HepG2 (cell line): Measurements from ENCODE around the gene GDI1. TPM values are rescaled to one million over a fixed set of nuclear protein-coding genes. Genes with fewer than 3 reads are reported as not detected.
A peak's percentile ranks its signal among the peaks of the same experiment; 100 is the strongest.

Experiments
- ATAC-seq: fragments of 200-7000 bp; cut with Tn5 transposase; 3 replicates; pipeline ENCODE4 v1.9.1; 2020; ENCODE audit warnings: mild to moderate bottlenecking, moderate library complexity
- BruUV-seq: library from RNA; stranded (reverse); fragments of 400-500 nt; replicated peaks from 2 replicates; lab custom pipeline; 2021; lab: Mats Ljungman, UMichigan
- CTCF ChIA-PET: fragments of 300-600 bp; formaldehyde crosslinking; extraction: SDS; loops from one replicate; lab custom pipeline; 2021; ENCODE audit warnings: low total read pairs, inconsistent platforms, low intra/inter-chr PET ratio; lab: Yijun Ruan, JAX
- POLR2A ChIA-PET: fragments of 350-600 bp; sonication (Branson Sonifier 250); formaldehyde crosslinking; loops from one replicate; lab custom pipeline; 2020; ENCODE audit warnings: antibody characterized with exemption, inconsistent platforms; lab: Yijun Ruan, JAX
- DNase-seq: peaks from one replicate; pipeline ENCODE4 v3.0.0-alpha.2; 2015; ENCODE audit warnings: low spot score
- FAIRE-seq: peaks from 3 replicates; lab custom pipeline; 2011; peaks lifted over from hg19 to GRCh38; lab: Jason Lieb, UNC
- H2AFZ ChIP-seq: one replicate; pipeline ENCODE4 v1.6.1; 2011; ENCODE audit warnings: low read length, inconsistent platforms
- H3K27ac ChIP-seq: fragments of 300-600 bp; 3 replicates; pipeline ENCODE4 v1.8.0; 2011; ENCODE audit warnings: mixed run types, mild to moderate bottlenecking, mixed read lengths, low read length, inconsistent platforms; ENCODE audit not compliant: insufficient read depth; ENCODE audit errors: extremely low read length
- H3K27me3 ChIP-seq, 2 experiments: fragments of 200-600 bp in 1 of 2; 2 replicates in 1 of 2; 3 replicates in 1 of 2; pipeline versions ENCODE4 v1.6.0 to v1.8.0; 2011; ENCODE audit warnings: low read length in 2 of 2, mild to moderate bottlenecking in 2 of 2, moderate library complexity in 2 of 2, inconsistent platforms in 1 of 2; ENCODE audit not compliant: insufficient read depth in 2 of 2, control insufficient read depth in 1 of 2
- H3K36me3 ChIP-seq, 2 experiments: fragments of 200-600 bp in 1 of 2; replicated peaks in 1 of 2; 2 replicates in 1 of 2; 3 replicates in 1 of 2; pipeline versions ENCODE4 v1.5.1 to v1.8.0; 2011; ENCODE audit warnings: low read length in 2 of 2, inconsistent platforms in 1 of 2; ENCODE audit not compliant: insufficient read depth in 2 of 2, control insufficient read depth in 1 of 2
- H3K4me1 ChIP-seq: 2 replicates; pipeline ENCODE4 v1.5.1; 2012; ENCODE audit warnings: low read length, inconsistent platforms; ENCODE audit not compliant: insufficient read depth
- H3K4me2 ChIP-seq: 2 replicates; pipeline ENCODE4 v1.6.0; 2011; ENCODE audit warnings: low read depth, low read length, inconsistent platforms
- H3K4me3 ChIP-seq, 3 experiments: fragments of 200-600 bp in 1 of 3; sonication (generic), shearing (Covaris generic) in 1 of 3; replicated peaks in 1 of 3; 2 replicates each; pipeline ENCODE4 v1.5.1; 2011 to 2016; ENCODE audit warnings: low read length in 3 of 3, inconsistent platforms in 2 of 3, low read depth in 2 of 3, mild to moderate bottlenecking in 2 of 3, control low read depth in 1 of 3, mixed read lengths in 1 of 3; ENCODE audit not compliant: insufficient read depth in 1 of 3
- H3K79me2 ChIP-seq: one replicate; pipeline ENCODE4 v1.6.1; 2011; ENCODE audit warnings: low read length, inconsistent platforms; ENCODE audit not compliant: insufficient read depth
- H3K9ac ChIP-seq: 2 replicates; pipeline ENCODE4 v1.6.0; 2011; ENCODE audit warnings: mild to moderate bottlenecking, low read depth, low read length, inconsistent platforms; ENCODE audit not compliant: insufficient read depth
- H3K9me3 ChIP-seq: 2 replicates; pipeline ENCODE4 v1.5.1; 2012; ENCODE audit warnings: mild to moderate bottlenecking, low read length
- H4K20me1 ChIP-seq: 2 replicates; pipeline ENCODE4 v1.6.0; 2011; ENCODE audit warnings: inconsistent platforms, mild to moderate bottlenecking, low read length, moderate library complexity; ENCODE audit not compliant: insufficient read depth
- ZBTB40 ChIP-seq, 2 experiments: fragments of 450-650 bp in 1 of 2; sonication (generic) in 1 of 2; formaldehyde crosslinking in 1 of 2; IDR thresholded peaks; 2 replicates each; pipeline versions ENCODE4 v1.6.1 to v1.8.0; 2016 to 2022; ENCODE audit warnings: antibody characterized with exemption in 1 of 2, mild to moderate bottlenecking in 1 of 2, missing genetic modification reagents in 1 of 2
- WGBS: methylation state at CpG from one replicate; pipeline ENCODE4 v1.1.6; 2017; ENCODE audit warnings: low lambda C conversion rate; 5-methylcytosine and 5-hydroxymethylcytosine counted together
- in situ Hi-C: cut with HindIII; loops from 2 replicates; pipeline ENCODE4 v1.10.0; 2017; ENCODE audit warnings: low pct_unique_long_range_greater_than_20kb; ENCODE audit not compliant: extremely low pct_ligation_motif_present
- intact Hi-C: fragments of 100-400 bp; cut with micrococcal nuclease; formaldehyde crosslinking; loops from one replicate; pipeline ENCODE4 v1.10.0; 2022; ENCODE audit not compliant: unreplicated experiment
- polyA plus RNA-seq, 8 experiments: library from polyadenylated mRNA; depleted of rRNA in 3 of 8; stranded (reverse) in 7 of 8; unstranded in 1 of 8; fragments of >200 nt; fragmentation: Illumina TruSeq in 4 of 8; extraction: Trizol in 4 of 8; gene quantifications; 2 replicates each; pipeline versions ENCODE4 v1.2.1 to v1.2.3, GENCODE V29; 2011 to 2016; ENCODE audit warnings: low read depth in 4 of 8, missing spikeins in 1 of 8, mixed read lengths in 1 of 8; ENCODE audit not compliant: insufficient read depth in 1 of 8
- total RNA-seq, 5 experiments: library from RNA; depleted of rRNA; stranded (reverse); fragments of >200 nt; fragmentation: Illumina TruSeq; extraction: Trizol; gene quantifications; 2 replicates each; pipeline ENCODE4 v1.2.3, GENCODE V29; 2016; ENCODE audit warnings: low read depth in 1 of 5

The GDI1 gene
- total and polyA plus RNA-seq, 2 of the 13 experiments (the other 11 are each of a cell fraction or from before 2014, with no cell fraction given), result 17.4 to 105 TPM

- no peak for FAIRE-seq
These were observed 47.5 kb downstream of the GDI1 start for GRCh38 chrX:154484255-154485149.

More at GRCh38 chrX:154484255-154485149, 47.5 kb downstream of the GDI1 start:
- Histone ChIP-seq H3K9ac (no peak overlapping the region), H3K79me2 (no peaks in the 10 kb centered on the region), H2AFZ (no peak overlapping the region)
- DNase-seq, result no peak
- CTCF ChIA-PET, result no interaction called here
- TF ChIP-seq ZBTB40 (IDR thresholded peaks at IDR 0.05) (no peak), ZBTB40 (CRISPR knock-in tag; IDR thresholded peaks at IDR 0.05) (no peak)
- TF ChIP-seq, all 625 proteins: peak for 0
- TSS peak; percentile 45 for BruUV-seq
- H3K4me2 ChIP-seq, result 0 out of 2 replicates have a peak overlapping the region, but pooled peaks have one; percentile 3
- in situ Hi-C loops, result loop anchor here (5.0 kb wide), 1 partner anchor 33 kb away; the partner anchor contains the start of gene FAM3A
- no peak for ATAC-seq
- H3K4me1 ChIP-seq, result peaks cover 25% of the 10 kb centered on the region
- POLR2A ChIA-PET, result no interaction called here
- no peaks in the 10 kb centered on the region for H4K20me1 ChIP-seq
- H3K4me3 ChIP-seq, result no peak overlapping the region
- no peaks in the 10 kb centered on the region for H3K27me3 ChIP-seq
- H3K27ac ChIP-seq, result no peak overlapping the region
- intact Hi-C loops, result no loop called here
- no peaks in the 10 kb centered on the region; a peak in 1 of 5 replicates for H3K36me3 ChIP-seq
- no CpG with 5 or more reads among the region's 16 CpGs for WGBS
- no peaks in the 10 kb centered on the region for H3K9me3 ChIP-seq
